Stimulated activated CD4-positive, alpha-beta T cell treated with anti-CD3 and anti-CD28 coated beads, TNF-alpha, amount 100 ng/mL, for 1 hour (primary cell): Measurements from ENCODE around the gene RBMS1.
A peak's percentile ranks its signal among the peaks of the same experiment; 100 is the strongest.

Source experiments
- DNase-seq, 3 donors: peaks; one replicate each; pipeline ENCODE4 v3.0.0-alpha.2; 2020; ENCODE audit warnings: low read depth in 3 of 3, low spot score in 1 of 3

RBMS1 gene, protein sequence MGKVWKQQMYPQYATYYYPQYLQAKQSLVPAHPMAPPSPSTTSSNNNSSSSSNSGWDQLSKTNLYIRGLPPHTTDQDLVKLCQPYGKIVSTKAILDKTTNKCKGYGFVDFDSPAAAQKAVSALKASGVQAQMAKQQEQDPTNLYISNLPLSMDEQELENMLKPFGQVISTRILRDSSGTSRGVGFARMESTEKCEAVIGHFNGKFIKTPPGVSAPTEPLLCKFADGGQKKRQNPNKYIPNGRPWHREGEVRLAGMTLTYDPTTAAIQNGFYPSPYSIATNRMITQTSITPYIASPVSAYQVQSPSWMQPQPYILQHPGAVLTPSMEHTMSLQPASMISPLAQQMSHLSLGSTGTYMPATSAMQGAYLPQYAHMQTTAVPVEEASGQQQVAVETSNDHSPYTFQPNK

GRCh38 chr2:160493227-160494028, at the start of gene RBMS1:
RBMS1 (minus strand) TSS chr2:160493807; CDS start chr2:160493363, 444 bp downstream.
- peak in 2 of 3 donors; percentile 17 to 36 for DNase-seq

DNA sequence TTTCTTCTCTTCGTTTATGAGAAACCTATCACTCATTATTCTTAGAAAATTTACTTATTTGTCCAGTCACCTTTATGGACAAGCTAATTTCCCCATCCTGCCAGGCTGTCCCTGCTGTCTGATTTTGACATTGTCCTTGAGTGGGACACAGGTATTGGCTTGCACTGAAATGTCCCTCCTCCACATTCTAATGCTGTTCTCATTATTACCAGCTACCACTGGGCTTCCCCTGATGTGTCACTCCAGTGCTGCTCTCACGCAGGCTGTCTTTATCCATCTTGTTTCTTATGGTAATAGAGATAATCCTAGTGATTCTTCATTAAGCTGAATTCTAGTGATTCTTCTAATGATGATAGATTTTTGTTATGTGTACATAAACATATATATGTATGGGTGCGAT, 48.1 kb upstream of the RBMS1 start:
- no peak for DNase-seq

DNA sequence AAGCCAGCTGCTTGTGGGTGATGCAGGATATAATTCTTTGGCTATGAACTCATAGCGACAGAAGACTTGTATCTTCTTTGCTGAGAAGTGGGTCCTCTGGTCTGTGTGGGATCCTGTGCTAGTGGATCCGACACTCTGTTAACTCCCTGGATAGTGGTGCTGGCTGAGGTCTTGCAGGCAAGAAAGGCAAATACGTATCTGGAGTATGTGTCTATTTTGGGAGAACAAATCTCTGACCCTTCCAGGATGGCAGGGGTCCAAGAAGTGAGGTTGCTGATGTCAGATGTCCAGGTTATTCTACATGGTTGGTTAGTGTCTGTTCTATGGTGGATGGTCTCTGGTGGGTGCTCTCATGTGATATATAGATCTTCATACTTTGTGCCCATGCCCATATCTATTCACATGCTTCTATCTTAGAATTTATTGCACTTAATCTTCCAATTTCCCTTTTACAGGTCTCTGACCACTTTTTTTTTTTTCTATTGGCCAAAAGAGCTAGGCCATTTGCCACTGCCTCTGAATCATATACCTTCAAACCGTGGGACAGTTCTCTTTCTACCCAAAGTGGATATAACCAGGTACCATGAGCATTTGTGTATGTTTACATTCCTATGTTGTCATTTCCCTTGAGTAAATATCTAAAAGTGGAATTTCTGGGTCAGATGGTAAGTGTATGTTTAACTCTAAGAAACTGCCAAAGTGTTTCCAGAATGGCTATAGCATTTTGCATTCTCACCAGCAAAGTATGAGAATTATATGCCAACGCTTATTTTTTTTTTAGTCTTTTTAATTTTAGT, 45.1 kb upstream of the RBMS1 start:
- no peak for DNase-seq

DNA sequence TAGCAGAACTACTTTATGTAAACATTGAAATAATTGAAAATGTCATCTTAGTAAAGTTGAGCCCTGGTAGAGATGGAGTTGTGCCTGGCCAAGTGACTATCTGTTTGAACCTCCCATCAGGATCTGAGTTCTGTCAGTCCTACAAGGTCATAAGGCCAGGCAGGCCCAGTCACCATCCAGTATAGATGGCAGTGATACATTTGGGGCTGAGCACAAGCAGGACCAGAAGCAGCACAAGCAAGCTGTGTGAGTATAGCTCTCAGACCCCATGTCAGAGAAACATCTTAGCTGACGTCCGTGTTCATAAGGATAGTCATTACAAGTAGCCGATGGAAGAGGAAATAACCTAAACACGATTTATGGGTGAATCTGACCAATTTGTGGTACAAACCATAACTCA, 44.5 kb upstream of the RBMS1 start:
- DNase-seq = no peak

DNA sequence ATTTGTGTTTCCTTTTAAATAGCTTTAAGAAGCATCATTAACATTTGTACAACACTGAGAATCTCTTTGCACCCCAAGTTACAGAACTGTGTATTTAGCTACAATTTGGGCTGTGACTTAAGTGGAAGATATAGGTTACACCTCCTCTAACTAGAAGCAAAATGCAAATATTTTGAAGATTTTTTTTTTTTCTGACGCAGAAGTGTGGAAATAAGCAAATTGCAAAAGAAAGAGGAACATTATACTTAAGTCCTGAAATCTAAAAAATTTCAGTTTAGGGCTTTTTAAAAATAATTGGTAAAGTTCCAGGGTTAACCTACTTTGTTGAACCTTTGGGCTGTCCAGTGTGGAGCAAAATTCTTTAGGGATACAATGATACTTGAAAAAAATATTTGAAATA, 41.4 kb upstream of the RBMS1 start:
- DNase-seq = no peak

GRCh38 chr2:160534249-160534648, 40.6 kb upstream of the RBMS1 start:
- no peak for DNase-seq

GRCh38 chr2:160533482-160533881, 39.9 kb upstream of the RBMS1 start:
- DNase-seq = no peak

- DNase-seq = no peak
These were observed 38.8 kb upstream of the RBMS1 start for GRCh38 chr2:160532388-160532787.

GRCh38 chr2:160522951-160523710, 29.5 kb upstream of the RBMS1 start:
- no peak for DNase-seq

DNA sequence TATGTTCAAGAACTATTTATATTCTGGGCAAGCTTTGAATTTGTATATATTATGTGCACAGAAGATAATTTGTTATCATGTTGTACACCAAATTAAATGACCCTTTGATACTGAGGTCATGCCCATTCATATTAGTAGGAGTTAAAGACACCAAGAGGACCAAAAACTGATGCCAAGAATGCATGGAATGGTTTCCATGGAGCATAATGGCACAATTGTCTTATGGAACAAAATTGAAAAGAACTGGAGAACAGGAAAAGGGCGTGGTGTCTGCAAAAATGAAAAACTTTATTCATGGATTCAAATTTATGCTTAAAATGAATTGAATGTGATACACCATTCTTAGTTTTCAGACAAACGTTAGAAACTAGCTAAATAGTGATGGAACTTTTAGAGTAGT, 24.1 kb upstream of the RBMS1 start:
- no peak for DNase-seq

DNA sequence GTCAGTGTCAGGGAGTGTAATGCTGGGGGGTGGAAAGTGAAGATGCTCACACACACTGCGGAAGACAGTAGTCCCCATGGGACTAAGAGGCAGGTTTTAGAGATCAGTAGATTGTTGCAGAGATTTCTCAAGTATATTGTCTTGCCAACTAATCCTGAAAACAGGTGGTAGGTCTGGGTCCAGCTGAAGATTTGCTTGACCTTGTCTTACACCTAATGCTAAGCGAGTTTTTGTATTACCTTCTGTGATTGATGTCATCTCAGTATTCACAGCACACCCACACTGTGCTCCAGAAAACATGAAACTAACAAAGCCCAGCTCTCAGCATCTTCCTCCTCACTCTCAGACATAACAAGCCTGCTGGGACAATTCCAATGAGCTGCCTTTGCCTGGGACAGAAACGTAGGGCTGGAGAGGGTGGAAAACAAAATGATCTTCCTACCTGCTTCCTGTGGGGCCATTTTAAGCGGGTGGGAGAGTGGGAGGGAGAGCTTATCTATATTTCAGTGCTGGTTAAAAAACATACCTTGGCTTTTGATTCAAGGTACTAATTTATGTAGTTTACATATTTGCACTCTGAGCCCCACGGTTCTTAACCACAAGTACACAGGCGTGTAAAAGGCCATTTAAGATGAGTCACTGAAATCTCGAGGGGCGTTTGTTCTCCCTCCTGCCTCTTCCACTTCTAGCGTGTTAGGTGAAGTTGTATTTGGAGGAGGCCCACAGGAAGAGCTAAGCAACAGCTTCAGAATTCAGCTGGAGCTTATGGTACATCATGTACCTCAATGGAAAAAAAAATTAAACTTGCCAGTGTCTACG, 23.1 kb upstream of the RBMS1 start:
- no peak for DNase-seq

DNA sequence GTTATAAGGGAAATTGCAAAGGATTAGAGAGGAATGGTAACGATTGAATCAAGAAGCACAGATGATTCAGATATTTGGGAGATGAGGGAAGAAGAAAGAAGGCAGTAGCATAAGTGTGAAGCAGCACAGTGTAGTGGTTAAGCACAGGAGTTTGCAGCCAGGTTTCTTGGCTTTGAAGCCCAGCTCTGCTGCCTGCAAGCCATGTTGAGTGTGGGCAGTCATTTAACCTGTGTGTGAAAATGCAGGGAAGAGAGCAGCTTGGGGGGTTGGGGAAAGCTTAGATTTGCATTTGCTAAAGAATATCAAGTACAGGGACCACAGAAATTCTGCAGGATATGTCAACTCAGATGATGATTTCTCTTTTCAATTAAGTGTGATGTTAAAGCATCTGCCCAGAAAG, 21.5 kb upstream of the RBMS1 start:
- DNase-seq = no peak

GRCh38 chr2:160513120-160513519, 19.5 kb upstream of the RBMS1 start:
- no peak for DNase-seq

- no peak for DNase-seq
These were observed 18.9 kb upstream of the RBMS1 start for GRCh38 chr2:160512491-160512890.

DNA sequence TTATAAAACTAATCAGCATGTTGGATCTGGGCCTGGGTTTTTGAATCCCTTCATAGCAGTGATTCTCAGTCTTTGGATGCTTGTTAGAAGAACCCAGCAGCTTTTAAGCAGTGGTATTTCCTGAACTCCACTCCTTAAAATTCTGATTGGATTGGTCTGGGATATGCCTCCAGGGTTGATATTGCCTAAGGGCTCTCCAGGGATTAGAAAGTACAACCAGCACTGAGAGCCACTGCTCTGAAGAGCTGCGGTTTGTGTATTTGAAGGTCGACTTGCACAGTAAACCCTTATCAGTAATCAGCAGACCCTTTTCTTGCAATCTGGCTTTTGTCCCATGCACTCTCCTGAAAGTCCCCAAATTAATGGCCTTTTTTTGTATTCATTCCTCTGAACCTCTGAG, 17.0 kb upstream of the RBMS1 start:
- DNase-seq = no peak

DNA sequence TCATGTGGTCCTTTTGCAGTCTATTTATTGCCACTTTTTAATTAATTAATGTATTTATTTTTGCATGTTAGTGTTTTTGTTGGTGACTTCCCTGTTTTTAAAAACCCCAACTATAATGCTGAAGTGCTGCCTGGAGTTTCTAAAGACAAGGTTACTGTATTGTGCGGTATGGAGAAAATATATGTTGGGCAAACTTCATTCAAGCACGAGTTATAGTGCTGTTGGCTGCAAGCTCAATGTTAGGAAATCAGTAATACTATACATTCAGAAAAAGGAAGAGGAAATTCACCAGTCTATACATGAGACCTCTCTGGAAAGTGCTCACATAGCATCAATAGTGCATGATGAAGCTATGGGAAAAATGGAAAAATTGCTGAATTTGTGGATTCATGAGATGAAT, 15.4 kb upstream of the RBMS1 start:
- DNase-seq = no peak

DNA sequence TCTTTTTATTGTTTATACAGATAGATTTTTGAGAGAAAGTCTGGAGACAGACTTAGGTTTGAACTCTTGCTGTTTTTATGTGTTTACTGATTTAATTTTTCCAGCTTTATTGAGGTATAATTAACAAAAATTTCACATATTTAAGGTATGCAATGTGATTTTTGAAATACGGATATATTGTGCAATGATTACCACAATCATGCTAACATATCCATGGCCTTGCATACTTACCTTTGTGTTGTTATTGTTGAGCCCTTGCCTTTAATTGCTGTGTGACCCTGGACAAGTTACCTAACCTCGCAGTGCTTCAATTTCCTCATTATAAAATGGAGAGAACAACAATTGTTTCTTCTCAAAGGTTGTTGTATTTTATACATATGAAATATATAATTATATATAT, 13.9 kb upstream of the RBMS1 start:
- no peak for DNase-seq

GRCh38 chr2:160507046-160507407, 13.4 kb upstream of the RBMS1 start:
- no peak for DNase-seq

DNA sequence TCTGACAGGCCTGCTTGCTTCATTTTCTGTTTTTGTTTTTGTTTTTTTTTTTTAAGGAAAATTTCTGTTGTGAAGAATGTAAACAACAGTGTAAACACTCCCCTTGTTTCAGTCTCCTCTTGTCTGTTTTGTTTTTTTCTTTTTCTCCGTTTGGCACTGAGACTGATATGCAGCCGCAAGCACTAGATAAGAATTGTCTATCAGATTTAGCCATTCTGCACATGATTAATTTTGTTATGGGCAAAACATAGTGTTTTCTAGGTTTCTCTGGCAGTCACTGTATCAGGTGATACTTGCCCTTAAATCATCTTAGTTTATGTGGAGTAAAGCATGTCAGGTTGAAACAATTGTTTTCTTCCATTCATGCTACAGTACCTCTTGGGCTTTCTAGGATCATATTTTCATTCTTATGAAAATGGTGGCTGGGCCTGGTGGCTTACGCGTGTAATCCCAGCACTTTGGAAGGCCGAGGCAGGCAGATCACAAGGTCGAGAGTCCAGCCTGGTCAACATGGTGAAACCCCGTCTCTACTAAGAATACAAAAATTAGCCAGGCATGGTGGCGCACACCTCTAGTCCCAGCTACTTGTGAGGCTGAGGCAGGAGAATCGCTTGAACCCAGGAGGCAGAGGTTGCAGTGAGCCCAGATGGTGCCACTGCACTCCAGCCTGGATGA, 12.9 kb upstream of the RBMS1 start:
- DNase-seq = no peak

- no peak for DNase-seq
These were observed 11.6 kb upstream of the RBMS1 start for GRCh38 chr2:160505256-160505655.
